Astrocyte (in vitro differentiated cells and primary cell): ENCODE results near the gene CAPZB. TPM values are rescaled to one million over a fixed set of nuclear protein-coding genes. Genes with fewer than 3 reads are reported as not detected.

ENCODE experiments used
- DNase-seq: peaks from one replicate; pipeline ENCODE4 v3.0.0-alpha.2; 2010; ENCODE audit warnings: low read depth
- FAIRE-seq: peaks from 2 replicates; lab custom pipeline; 2011; peaks lifted over from hg19 to GRCh38; lab: Jason Lieb, UNC
- H2AFZ ChIP-seq: 2 replicates; pipeline ENCODE4 v1.6.0; 2012; ENCODE audit warnings: low read depth, low read length, inconsistent platforms
- H3K27ac ChIP-seq: 2 replicates; pipeline ENCODE4 v1.5.1; 2011; ENCODE audit warnings: low read depth, low read length, inconsistent platforms
- H3K27me3 ChIP-seq: 2 replicates; pipeline ENCODE4 v1.6.0; 2011; ENCODE audit warnings: low read length, inconsistent platforms; ENCODE audit not compliant: insufficient read depth
- H3K36me3 ChIP-seq: 2 replicates; pipeline ENCODE4 v1.5.1; 2011; ENCODE audit warnings: low read length, inconsistent platforms; ENCODE audit not compliant: insufficient read depth
- H3K4me1 ChIP-seq: 2 replicates; pipeline ENCODE4 v1.5.1; 2011; ENCODE audit warnings: low read length, inconsistent platforms; ENCODE audit not compliant: insufficient read depth
- H3K4me2 ChIP-seq: 2 replicates; pipeline ENCODE4 v1.6.0; 2012; ENCODE audit warnings: low read length, inconsistent platforms
- H3K4me3 ChIP-seq: 2 replicates; pipeline ENCODE4 v1.5.1; 2011; ENCODE audit warnings: low read depth, mild to moderate bottlenecking, low read length, inconsistent platforms; ENCODE audit not compliant: insufficient read depth
- H3K79me2 ChIP-seq: 2 replicates; pipeline ENCODE4 v1.6.0; 2012; ENCODE audit warnings: mild to moderate bottlenecking, low read length, inconsistent platforms; ENCODE audit not compliant: insufficient read depth
- H3K9ac ChIP-seq: 2 replicates; pipeline ENCODE4 v1.6.0; 2012; ENCODE audit warnings: mild to moderate bottlenecking, low read length, inconsistent platforms
- H3K9me3 ChIP-seq: 2 replicates; pipeline ENCODE4 v1.5.1; 2012; ENCODE audit warnings: low read depth, mild to moderate bottlenecking, low read length, inconsistent platforms; ENCODE audit not compliant: insufficient read depth
- H4K20me1 ChIP-seq: 2 replicates; pipeline ENCODE4 v1.6.0; 2012; ENCODE audit warnings: low read length, inconsistent platforms; ENCODE audit not compliant: insufficient read depth
- H3K27ac Mint-ChIP-seq: one replicate; pipeline ENCODE4 v1.8.0; 2021; ENCODE audit warnings: mild to moderate bottlenecking, mixed read lengths; ENCODE audit not compliant: unreplicated experiment
- H3K27me3 Mint-ChIP-seq: one replicate; pipeline ENCODE4 v1.8.0; 2021; ENCODE audit warnings: low read depth, mixed read lengths; ENCODE audit not compliant: unreplicated experiment
- H3K36me3 Mint-ChIP-seq: one replicate; pipeline ENCODE4 v1.8.0; 2021; ENCODE audit warnings: low read depth, mixed read lengths; ENCODE audit not compliant: unreplicated experiment
- H3K4me1 Mint-ChIP-seq: one replicate; pipeline ENCODE4 v1.8.0; 2021; ENCODE audit warnings: low read depth, mixed read lengths; ENCODE audit not compliant: unreplicated experiment
- H3K4me3 Mint-ChIP-seq: one replicate; pipeline ENCODE4 v1.8.0; 2021; ENCODE audit warnings: mild to moderate bottlenecking, moderate library complexity, mixed read lengths; ENCODE audit not compliant: unreplicated experiment
- H3K9me3 Mint-ChIP-seq: one replicate; pipeline ENCODE4 v1.8.0; 2021; ENCODE audit warnings: mild to moderate bottlenecking, mixed read lengths; ENCODE audit not compliant: unreplicated experiment
- CTCF ChIP-seq: IDR thresholded peaks from 2 replicates; pipeline ENCODE4 v1.5.1; 2011; ENCODE audit warnings: low read depth, mild to moderate bottlenecking, inconsistent platforms, low read length, moderate library complexity; ENCODE audit not compliant: insufficient read depth
- EZH2 ChIP-seq: IDR thresholded peaks from 2 replicates; pipeline ENCODE4 v1.6.1; 2012; ENCODE audit warnings: mild to moderate bottlenecking, low read length, inconsistent platforms; ENCODE audit not compliant: insufficient read depth
- total RNA-seq: library from RNA; stranded (reverse); gene quantifications from 2 replicates; pipeline ENCODE4 v1.2.1, GENCODE V29; 2021

The CAPZB gene
- total RNA-seq, 1 donor from 2014 or later = 458 TPM

GRCh38 chr1:19369396-19370090 is 115.8 kb downstream of the CAPZB start:
- no peak overlapping the region for H3K4me3 Mint-ChIP-seq
- H3K4me1 Mint-ChIP-seq = peaks cover 12% of the 10 kb centered on the region
- Histone ChIP-seq H4K20me1 (peaks cover 99% of the 10 kb centered on the region), H2AFZ (no peak overlapping the region), H3K4me2 (no peak overlapping the region), H3K9me3 (no peaks in the 10 kb centered on the region), H3K27me3 (no peaks in the 10 kb centered on the region), H3K27ac (no peak overlapping the region), H3K9ac (no peak overlapping the region), H3K36me3 (peaks cover 16% of the 10 kb centered on the region), H3K4me3 (no peak overlapping the region), H3K4me1 (no peaks in the 10 kb centered on the region), H3K79me2 (peaks cover 85% of the 10 kb centered on the region)
- DNase-seq (no peak), FAIRE-seq (no peak)
- no peak overlapping the region for H3K27ac Mint-ChIP-seq
- no peaks in the 10 kb centered on the region for H3K9me3 Mint-ChIP-seq
- TF ChIP-seq CTCF (no peak), EZH2 (no peak)
- H3K36me3 Mint-ChIP-seq = peaks cover 15% of the 10 kb centered on the region
- no peaks in the 10 kb centered on the region for H3K27me3 Mint-ChIP-seq

GRCh38 chr1:19368964-19369363 is 116.4 kb downstream of the CAPZB start:
- Mint-ChIP-seq H3K4me1 (peaks cover 9% of the 10 kb centered on the region), H3K4me3 (no peak overlapping the region), H3K27me3 (no peaks in the 10 kb centered on the region), H3K27ac (no peak overlapping the region), H3K9me3 (no peaks in the 10 kb centered on the region), H3K36me3 (peaks cover 15% of the 10 kb centered on the region)
- no peak overlapping the region for H2AFZ ChIP-seq
- no peak for DNase-seq
- H3K4me1 ChIP-seq = no peaks in the 10 kb centered on the region
- no peak for TF ChIP-seq CTCF
- no peak for TF ChIP-seq EZH2
- no peak overlapping the region for H3K27ac ChIP-seq
- H3K79me2 ChIP-seq = peaks cover 84% of the 10 kb centered on the region
- FAIRE-seq = no peak
- H3K27me3 ChIP-seq = no peaks in the 10 kb centered on the region
- H3K36me3 ChIP-seq = peaks cover 20% of the 10 kb centered on the region
- H3K9me3 ChIP-seq = no peaks in the 10 kb centered on the region
- H3K4me2 ChIP-seq = no peak overlapping the region
- peaks cover 99% of the 10 kb centered on the region for H4K20me1 ChIP-seq
- H3K4me3 ChIP-seq = no peak overlapping the region
- no peak overlapping the region for H3K9ac ChIP-seq

DNA sequence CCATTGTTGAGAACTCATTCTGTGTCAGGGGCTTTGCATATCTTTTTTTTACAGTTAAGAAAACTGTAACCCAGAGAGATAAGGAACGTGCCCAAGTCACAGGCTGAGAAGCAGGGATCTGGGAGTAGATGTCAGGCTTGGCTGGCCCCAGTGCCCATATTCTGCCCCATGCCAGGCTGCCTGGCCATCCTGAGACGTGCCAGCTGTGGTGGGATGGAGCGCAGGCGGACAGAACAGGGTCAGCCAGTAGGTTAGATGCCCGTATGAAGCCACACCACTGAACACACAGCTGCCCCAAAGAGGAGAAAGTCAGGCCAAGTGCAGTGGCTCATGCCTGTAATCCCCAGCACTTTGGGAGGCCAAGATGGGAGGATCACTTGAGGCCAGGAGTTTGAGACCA is 117.3 kb downstream of the CAPZB start:
- peaks cover 83% of the 10 kb centered on the region for H3K79me2 ChIP-seq
- H3K4me3 ChIP-seq = no peak overlapping the region
- no peaks in the 10 kb centered on the region for H3K27me3 ChIP-seq
- FAIRE-seq (no peak), DNase-seq (no peak)
- H3K36me3 ChIP-seq = peaks cover 20% of the 10 kb centered on the region
- Mint-ChIP-seq H3K4me1 (peaks cover 11% of the 10 kb centered on the region), H3K9me3 (no peaks in the 10 kb centered on the region), H3K27ac (no peak overlapping the region), H3K27me3 (no peaks in the 10 kb centered on the region), H3K36me3 (peaks cover 18% of the 10 kb centered on the region), H3K4me3 (no peak overlapping the region)
- no peak for TF ChIP-seq CTCF
- TF ChIP-seq EZH2 = no peak
- H3K4me1 ChIP-seq = no peaks in the 10 kb centered on the region
- no peaks in the 10 kb centered on the region for H3K9me3 ChIP-seq
- no peak overlapping the region for H3K4me2 ChIP-seq
- H3K9ac ChIP-seq = no peak overlapping the region
- H2AFZ ChIP-seq = no peak overlapping the region
- peaks cover 97% of the 10 kb centered on the region for H4K20me1 ChIP-seq
- H3K27ac ChIP-seq = no peak overlapping the region
